Stromal cell of bone marrow (primary cell): ENCODE results near the gene ARFGAP1.

Experiments used
- DNase-seq: peaks from one replicate; pipeline ENCODE4 v3.0.0-alpha.2; 2012; ENCODE audit warnings: low read depth

The ARFGAP1 gene

DNA sequence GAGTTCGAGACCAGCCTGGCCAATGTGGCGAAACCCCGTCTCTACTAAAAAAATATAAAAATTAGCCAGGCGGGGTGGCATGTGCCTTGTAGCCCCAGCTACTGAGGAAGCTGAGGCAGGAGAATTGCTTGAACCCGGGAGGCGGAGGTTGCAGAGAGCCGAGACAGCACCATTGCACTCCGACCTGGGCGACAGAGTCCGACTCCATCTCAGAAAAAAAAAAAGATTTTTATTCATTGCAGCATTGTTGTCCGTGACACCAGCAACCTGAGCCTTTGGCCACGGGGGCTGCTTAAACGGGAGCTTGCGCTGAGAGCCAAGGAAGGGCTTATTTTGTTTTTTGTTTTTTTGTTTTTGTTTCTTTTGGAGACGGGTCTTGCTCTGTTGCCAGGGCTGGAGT, 7.3 kb downstream of the ARFGAP1 start:
- DNase-seq = no peak

GRCh38 chr20:63280371-63280770, 7.8 kb downstream of the ARFGAP1 start:
- no peak for DNase-seq

DNA sequence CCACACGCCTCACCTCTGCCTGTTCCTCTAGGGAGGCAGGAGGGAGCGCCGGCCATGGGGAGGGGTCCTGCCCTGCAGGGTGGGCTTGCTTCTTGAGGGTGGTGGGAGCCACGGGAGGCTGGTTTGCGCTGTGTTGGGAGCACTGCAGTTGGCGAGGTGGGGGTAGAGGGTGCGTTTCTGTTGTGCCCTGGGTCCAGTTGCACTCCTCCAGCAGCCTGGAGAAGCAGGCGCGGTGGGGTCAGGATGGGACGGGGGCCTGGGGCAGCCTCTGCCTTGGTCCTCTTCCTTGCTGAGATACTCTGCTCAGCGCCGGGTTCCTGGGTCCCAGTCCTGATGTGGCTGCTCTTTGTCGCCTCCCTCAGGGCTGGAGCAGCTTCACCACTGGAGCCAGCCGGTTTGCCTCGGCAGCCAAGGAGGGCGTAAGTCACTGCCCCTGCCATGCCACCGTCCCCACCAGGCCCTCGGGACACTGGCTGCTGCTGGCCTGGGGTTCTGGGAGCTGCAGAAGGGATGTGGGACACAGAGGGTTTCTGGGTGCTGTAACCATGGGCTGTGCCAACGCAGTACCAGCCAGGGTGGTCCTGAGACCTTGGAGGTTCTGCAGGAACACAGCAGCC, 8.4 kb downstream of the ARFGAP1 start:
- no peak for DNase-seq

DNA sequence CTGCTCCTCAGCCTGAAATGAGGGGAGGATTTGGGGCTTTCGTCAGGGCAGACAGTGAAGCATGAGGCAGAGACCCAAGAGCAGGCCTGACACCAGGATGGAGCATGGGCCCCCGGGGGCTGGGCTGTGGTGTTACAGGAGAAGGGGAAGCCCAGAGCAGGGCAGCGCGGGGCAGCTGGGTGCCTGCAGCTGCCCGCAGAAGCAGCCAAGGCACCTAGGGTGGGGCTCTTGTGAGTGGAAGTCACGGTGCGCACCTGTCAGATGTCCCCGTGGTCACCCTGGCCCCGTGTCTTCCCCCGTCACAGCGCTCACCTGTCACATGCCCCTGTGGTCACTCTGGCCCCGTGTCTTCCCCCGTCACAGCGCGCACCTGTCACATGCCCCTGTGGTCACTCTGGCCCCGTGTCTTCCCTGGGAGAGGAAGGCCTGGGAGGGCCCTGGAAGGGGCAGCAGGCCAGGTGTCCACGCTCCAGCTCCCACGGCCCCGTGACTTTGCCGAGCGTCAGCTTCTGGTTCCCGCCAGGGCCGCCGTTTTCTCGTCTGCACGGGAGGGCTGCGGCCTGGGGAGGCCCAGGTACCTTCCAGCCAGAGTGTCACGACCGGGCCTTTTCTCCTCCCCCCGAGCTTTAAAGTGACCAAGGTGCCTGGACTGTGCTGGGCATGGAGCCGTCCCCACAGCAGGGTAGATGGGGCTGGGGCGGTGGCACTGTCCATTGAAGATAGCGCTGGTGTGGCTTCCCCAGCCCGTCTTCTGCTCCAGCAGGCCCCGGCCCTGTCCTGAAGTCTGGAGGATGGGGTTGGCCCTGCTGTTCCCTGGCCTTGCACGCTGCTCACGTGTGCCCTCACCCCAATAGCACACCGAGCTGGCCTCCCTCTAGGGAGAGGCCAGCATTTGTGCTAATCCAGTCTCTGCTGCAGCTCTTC, 9.4 kb downstream of the ARFGAP1 start:
- DNase-seq = no peak

- DNase-seq = no peak
Observed at GRCh38 chr20:63282946-63283345, 10.3 kb downstream of the ARFGAP1 start.

- no peak for DNase-seq
Observed at GRCh38 chr20:63283397-63284082, 10.9 kb downstream of the ARFGAP1 start.

- no peak for DNase-seq
Observed at GRCh38 chr20:63284083-63284440, 11.4 kb downstream of the ARFGAP1 start.

- DNase-seq = no peak
Observed at GRCh38 chr20:63284544-63284949, 11.9 kb downstream of the ARFGAP1 start.

DNA sequence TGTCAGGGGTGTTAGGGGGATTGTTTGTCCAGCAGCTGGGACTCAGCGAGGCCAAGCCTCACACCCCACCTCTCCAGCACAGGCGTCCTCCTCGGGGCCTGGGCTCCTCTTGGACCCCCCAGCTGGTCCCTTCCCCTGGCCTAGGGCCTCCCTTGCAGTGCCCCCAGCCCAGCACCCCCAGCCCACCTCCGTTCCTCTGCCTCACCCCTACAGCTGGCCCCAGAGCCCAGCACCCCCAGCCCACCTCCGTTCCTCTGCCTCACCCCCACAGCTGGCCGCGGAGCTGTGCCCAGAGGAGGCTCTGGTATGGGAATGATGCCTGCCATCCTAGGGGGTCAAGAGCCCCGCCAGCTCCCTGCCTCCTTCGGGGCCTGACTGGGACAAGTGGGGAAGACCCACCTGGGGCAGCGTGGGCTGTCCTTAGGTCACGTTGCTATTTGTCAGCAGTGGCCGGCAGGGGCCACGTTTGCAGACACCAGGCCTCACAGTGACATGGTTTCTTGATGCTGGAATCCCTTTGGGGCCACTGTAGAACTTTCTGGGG, 12.4 kb downstream of the ARFGAP1 start:
- no peak for DNase-seq

DNA sequence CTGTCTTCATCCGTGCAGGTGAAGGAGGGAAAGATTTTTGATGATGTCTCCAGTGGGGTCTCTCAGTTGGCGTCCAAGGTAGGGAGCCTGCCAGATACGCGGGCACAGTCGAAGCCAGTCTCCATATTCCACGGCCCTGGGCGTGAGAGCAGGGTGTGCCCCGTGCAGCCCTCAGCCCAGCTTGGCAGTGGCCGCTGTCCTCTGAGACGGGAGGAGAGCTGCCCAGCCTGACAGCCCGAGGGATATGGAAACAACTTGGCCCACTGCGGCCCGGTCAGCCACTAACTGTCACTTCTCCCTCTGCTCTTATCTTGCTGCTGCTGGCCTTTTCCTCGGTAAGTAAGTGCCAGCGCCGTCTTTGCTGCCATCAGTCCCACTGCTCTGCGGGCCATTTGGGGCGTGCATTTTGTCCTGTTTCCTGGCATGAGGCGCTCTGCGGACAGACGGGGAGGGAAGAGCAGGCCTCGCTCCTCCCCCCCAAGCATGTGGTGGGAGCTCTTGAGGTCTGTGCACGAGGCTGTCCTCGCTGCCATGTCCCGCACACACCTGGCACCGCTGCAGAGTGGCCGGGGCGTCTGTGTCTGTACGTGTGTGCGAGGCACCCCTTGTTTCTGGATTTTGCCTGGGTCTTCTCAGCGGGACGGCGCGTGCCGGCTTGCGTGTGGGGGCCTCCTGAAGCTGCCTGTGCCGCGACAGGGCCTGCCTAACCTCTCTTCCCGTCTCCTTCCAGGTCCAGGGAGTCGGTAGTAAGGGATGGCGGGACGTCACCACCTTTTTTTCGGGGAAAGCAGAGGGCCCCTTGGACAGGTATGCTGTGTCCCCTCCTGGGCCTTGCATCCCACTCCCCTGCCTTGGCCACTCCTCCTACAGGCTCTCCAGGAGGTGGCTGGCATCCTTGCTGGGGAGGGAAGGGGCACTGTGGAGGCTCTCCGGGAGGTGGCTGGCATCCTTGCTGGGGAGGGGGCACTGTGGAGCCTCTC, 13.3 kb downstream of the ARFGAP1 start:
- no peak for DNase-seq

DNA sequence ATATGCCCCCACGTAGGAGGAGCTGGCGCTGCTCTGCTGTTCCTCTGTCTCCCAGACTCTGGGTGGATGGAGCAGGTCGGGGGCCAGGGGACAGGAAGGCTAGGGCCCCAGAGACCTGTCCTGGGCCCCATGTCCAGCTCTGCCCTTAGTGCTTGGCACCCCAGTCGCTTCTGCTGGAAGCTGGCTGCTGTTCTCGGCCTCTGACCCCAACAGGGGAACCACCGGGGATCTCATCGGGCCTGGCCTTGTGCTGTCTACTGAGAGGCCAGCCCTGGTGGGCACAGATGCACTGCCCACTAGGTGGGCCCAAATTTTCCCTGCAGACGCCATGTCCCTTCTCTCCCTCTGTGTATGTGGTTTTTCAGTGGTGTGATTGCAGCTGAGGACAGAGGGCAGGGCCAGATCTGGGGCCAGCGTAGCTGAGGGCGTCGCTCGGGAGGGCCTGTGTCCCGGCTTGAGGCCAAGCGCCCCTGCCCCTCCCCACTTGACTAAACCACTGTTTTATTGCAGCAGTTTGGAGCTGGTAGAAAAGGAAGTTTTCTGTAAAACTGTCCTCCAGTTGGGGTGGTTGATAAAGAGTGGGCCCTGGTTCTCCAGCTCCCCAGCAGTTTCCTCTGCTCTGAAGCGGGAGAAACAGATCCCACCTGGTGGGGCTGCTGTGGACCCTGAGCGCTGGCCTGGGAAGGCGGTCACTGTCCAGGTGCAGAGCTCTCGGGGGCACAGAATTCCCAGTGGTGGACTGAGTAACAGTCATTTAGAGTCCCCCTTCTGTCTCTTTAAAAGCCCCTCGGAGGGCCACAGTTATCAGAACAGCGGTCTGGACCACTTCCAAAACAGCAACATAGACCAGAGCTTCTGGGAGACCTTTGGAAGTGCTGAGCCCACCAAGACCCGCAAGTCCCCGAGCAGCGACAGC, 14.4 kb downstream of the ARFGAP1 start:
- DNase-seq = no peak

- DNase-seq = no peak
Observed at GRCh38 chr20:63287697-63288580, 15.3 kb downstream of the ARFGAP1 start.

- DNase-seq = no peak
Observed at GRCh38 chr20:63288581-63289251, 16.1 kb downstream of the ARFGAP1 start.

- DNase-seq = no peak
Observed at GRCh38 chr20:63289311-63290135, 16.9 kb downstream of the ARFGAP1 start.

DNA sequence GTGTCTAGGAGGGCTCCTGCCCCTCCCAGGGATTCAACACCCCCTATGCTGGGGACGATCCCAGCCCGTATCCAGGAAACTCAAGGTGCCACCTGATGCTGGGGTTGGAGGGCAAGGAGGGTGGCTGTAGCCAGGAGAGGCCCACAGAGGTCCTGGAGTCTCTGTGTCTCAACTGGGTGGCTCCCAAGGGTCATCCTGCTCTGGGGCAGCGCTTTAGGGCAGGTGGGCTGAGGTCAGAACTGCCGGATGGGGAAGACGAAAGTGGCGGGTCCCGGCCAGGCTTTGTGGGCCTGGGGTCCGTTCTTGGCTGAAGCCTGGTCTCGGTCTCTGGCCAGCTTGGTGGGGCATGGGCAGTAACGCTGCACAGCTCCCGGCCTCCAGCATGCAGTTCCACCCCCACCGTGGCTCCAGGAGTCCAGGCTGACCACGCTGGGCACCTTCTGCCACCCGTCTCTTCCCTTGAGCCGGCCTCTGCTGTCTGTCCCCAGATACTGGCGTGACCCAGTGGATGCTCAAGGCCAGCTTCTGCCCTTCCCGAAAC, 17.6 kb downstream of the ARFGAP1 start:
- DNase-seq = no peak

GRCh38 chr20:63290677-63291472, 18.3 kb downstream of the ARFGAP1 start:
- no peak for DNase-seq

GRCh38 chr20:63291811-63292210, 19.2 kb downstream of the ARFGAP1 start:
- DNase-seq = no peak
